CD4-positive, alpha-beta memory T cell (primary cell): ENCODE measurements around the gene TNPO3. TPM values are rescaled to one million over a fixed set of nuclear protein-coding genes. Genes with fewer than 3 reads are reported as not detected.

Source experiments
- CTCF ChIA-PET: fragments of 350-600 bp; sonication (Branson Sonifier 250); formaldehyde crosslinking; loops from one replicate; lab custom pipeline; 2021; ENCODE audit warnings: inconsistent platforms; ENCODE audit not compliant: partially characterized antibody; lab: Charles Lee
- POLR2A ChIA-PET: fragments of 350-600 bp; sonication (Branson Sonifier 250); formaldehyde crosslinking; loops from one replicate; lab custom pipeline; 2021; ENCODE audit not compliant: partially characterized antibody; lab: Charles Lee
- DNase-seq, 5 donors: peaks; one replicate each; pipeline versions ENCODE4 v3.0.0 to v3.0.0-alpha.2; 2020 to 2022; ENCODE audit warnings: mixed read lengths in 1 of 5
- H3K27ac ChIP-seq: one replicate; pipeline ENCODE4 v1.7.0; 2013; ENCODE audit warnings: low read depth, low read length
- H3K27me3 ChIP-seq: 2 replicates; pipeline ENCODE4 v1.7.0; 2013; ENCODE audit warnings: mild to moderate bottlenecking, low read length, moderate library complexity; ENCODE audit not compliant: insufficient read depth
- H3K36me3 ChIP-seq: 2 replicates; pipeline ENCODE4 v1.7.0; 2013; ENCODE audit warnings: mild to moderate bottlenecking, low read length, moderate library complexity; ENCODE audit not compliant: insufficient read depth
- H3K4me1 ChIP-seq: 2 replicates; pipeline ENCODE4 v1.7.0; 2013; ENCODE audit warnings: mild to moderate bottlenecking, low read length, moderate library complexity; ENCODE audit not compliant: insufficient read depth
- H3K4me3 ChIP-seq, 2 donors: one replicate each; pipeline ENCODE4 v1.7.0; 2013; ENCODE audit warnings: low read length in 2 of 2, mild to moderate bottlenecking in 1 of 2
- H3K9me3 ChIP-seq, 2 donors: one replicate each; pipeline ENCODE4 v1.7.0; 2013; ENCODE audit warnings: low read length in 2 of 2, control low read depth in 1 of 2; ENCODE audit not compliant: control insufficient read depth in 1 of 2
- H3K27ac Mint-ChIP-seq, 7 donors: one replicate each; pipeline ENCODE4 v1.8.0; 2020 to 2021; ENCODE audit warnings: mixed read lengths in 7 of 7, mild to moderate bottlenecking in 6 of 7, inconsistent platforms in 3 of 7, moderate library complexity in 3 of 7
- H3K27me3 Mint-ChIP-seq, 2 donors: one replicate each; pipeline ENCODE4 v1.8.0; 2020 to 2021; ENCODE audit warnings: mixed read lengths in 2 of 2
- H3K36me3 Mint-ChIP-seq, 2 donors: one replicate each; pipeline ENCODE4 v1.8.0; 2020 to 2021; ENCODE audit warnings: mixed read lengths in 2 of 2, inconsistent platforms in 1 of 2, mild to moderate bottlenecking in 1 of 2
- H3K4me1 Mint-ChIP-seq, 4 donors: one replicate each; pipeline ENCODE4 v1.8.0; 2020 to 2021; ENCODE audit warnings: mixed read lengths in 4 of 4, mild to moderate bottlenecking in 1 of 4
- H3K4me3 Mint-ChIP-seq, 8 donors: one replicate each; pipeline ENCODE4 v1.8.0; 2020 to 2021; ENCODE audit warnings: mixed read lengths in 8 of 8, mild to moderate bottlenecking in 7 of 8, moderate library complexity in 6 of 8, inconsistent platforms in 3 of 8
- H3K9me3 Mint-ChIP-seq, 8 donors: one replicate each; pipeline ENCODE4 v1.8.0; 2020 to 2021; ENCODE audit warnings: mixed read lengths in 8 of 8, mild to moderate bottlenecking in 5 of 8, inconsistent platforms in 3 of 8, moderate library complexity in 1 of 8
- intact Hi-C: fragments of 100-400 bp; cut with micrococcal nuclease; formaldehyde crosslinking; loops from one replicate; pipeline ENCODE4 v1.15.1; 2023
- polyA plus RNA-seq, 2 donors: library from polyadenylated mRNA; unstranded; fragments of 300-500 nt; fragmentation: Illumina TruSeq; gene quantifications; one replicate each; pipeline ENCODE4 v1.2.3, GENCODE V29; 2021
- total RNA-seq, 2 experiments: library from RNA; stranded (reverse); gene quantifications; one replicate each; pipeline ENCODE4 v1.2.3, GENCODE V29; 2021

The TNPO3 gene
- total and polyA plus RNA-seq, 4 experiments from 2014 or later, result 34.4 to 44.5 (median 41.4) TPM

- no peak overlapping the region for H3K27ac ChIP-seq
- intact Hi-C loops, result no loop called here
- H3K9me3 ChIP-seq, result no peaks in the 10 kb centered on the region
- no peak overlapping the region for H3K4me3 ChIP-seq
- H3K4me1 ChIP-seq, result no peaks in the 10 kb centered on the region
- POLR2A ChIA-PET, result no interaction called here
- no peaks in the 10 kb centered on the region for H3K36me3 ChIP-seq
- H3K36me3 Mint-ChIP-seq, result no peaks in the 10 kb centered on the region
- no peak for DNase-seq
- H3K9me3 Mint-ChIP-seq, result no peaks in the 10 kb centered on the region
- no peak overlapping the region for H3K4me3 Mint-ChIP-seq
- H3K4me1 Mint-ChIP-seq, result no peaks in the 10 kb centered on the region
- no peaks in the 10 kb centered on the region for H3K27me3 ChIP-seq
- H3K27ac Mint-ChIP-seq, result no peak overlapping the region
- peaks cover 3 to 4% of the 10 kb centered on the region in 2 donors for H3K27me3 Mint-ChIP-seq
- CTCF ChIA-PET, result interaction anchor here (1.9 kb wide), 1 partner anchor 9 kb away, joined by 11 read pairs; no protein-coding TSS in a partner anchor
Observed at GRCh38 chr7:129083525-129083924, 28.6 kb upstream of the TNPO3 start.

GRCh38 chr7:129078455-129078854, 23.5 kb upstream of the TNPO3 start:
- H3K27me3 Mint-ChIP-seq, result peaks cover 4 to 6% of the 10 kb centered on the region in 2 donors
- POLR2A ChIA-PET, result no interaction called here
- no peaks in the 10 kb centered on the region for H3K27me3 ChIP-seq
- H3K4me3 Mint-ChIP-seq, result no peak overlapping the region
- H3K36me3 ChIP-seq, result no peaks in the 10 kb centered on the region
- no peaks in the 10 kb centered on the region for H3K36me3 Mint-ChIP-seq
- no peak overlapping the region for H3K4me3 ChIP-seq
- no peak overlapping the region for H3K27ac Mint-ChIP-seq
- H3K27ac ChIP-seq, result no peak overlapping the region
- CTCF ChIA-PET, result interaction anchor here (2.0 kb wide), 1 partner anchor 12 kb away, joined by 13 read pairs; no protein-coding TSS in a partner anchor
- H3K9me3 Mint-ChIP-seq, result peaks cover 0 to 2% (median 0%) of the 10 kb centered on the region in 8 donors
- no peaks in the 10 kb centered on the region for H3K4me1 Mint-ChIP-seq
- intact Hi-C loops, result no loop called here
- DNase-seq, result no peak
- no peaks in the 10 kb centered on the region for H3K4me1 ChIP-seq
- no peaks in the 10 kb centered on the region for H3K9me3 ChIP-seq

- Mint-ChIP-seq H3K27me3 (peaks cover 6 to 10% of the 10 kb centered on the region in 2 donors), H3K4me3 (no peak overlapping the region), H3K4me1 (peaks cover 0 to 3% (median 0%) of the 10 kb centered on the region in 4 donors), H3K27ac (no peak overlapping the region), H3K9me3 (peaks cover 0 to 2% (median 0%) of the 10 kb centered on the region in 8 donors), H3K36me3 (no peaks in the 10 kb centered on the region)
- Histone ChIP-seq H3K27ac (no peak overlapping the region), H3K4me3 (no peak overlapping the region), H3K27me3 (no peaks in the 10 kb centered on the region), H3K36me3 (no peaks in the 10 kb centered on the region), H3K9me3 (no peaks in the 10 kb centered on the region), H3K4me1 (no peaks in the 10 kb centered on the region)
- ChIA-PET POLR2A (no interaction called here), CTCF (no interaction called here)
- intact Hi-C loops, result no loop called here
- DNase-seq, result no peak
Observed at GRCh38 chr7:129076886-129077285, 22.0 kb upstream of the TNPO3 start.

GRCh38 chr7:129074994-129075393, 20.1 kb upstream of the TNPO3 start:
- Histone ChIP-seq H3K36me3 (no peaks in the 10 kb centered on the region), H3K27ac (no peak overlapping the region), H3K4me3 (no peak overlapping the region), H3K27me3 (no peaks in the 10 kb centered on the region), H3K4me1 (no peaks in the 10 kb centered on the region), H3K9me3 (no peaks in the 10 kb centered on the region)
- no peak for DNase-seq
- Mint-ChIP-seq H3K27ac (no peak overlapping the region), H3K27me3 (peaks cover 6 to 10% of the 10 kb centered on the region in 2 donors), H3K36me3 (no peaks in the 10 kb centered on the region), H3K4me1 (peaks cover 0 to 3% (median 0%) of the 10 kb centered on the region in 4 donors), H3K9me3 (peaks cover 0 to 2% (median 0%) of the 10 kb centered on the region in 8 donors), H3K4me3 (no peak overlapping the region)
- intact Hi-C loops, result no loop called here
- ChIA-PET CTCF (no interaction called here), POLR2A (interaction anchor here (1.0 kb wide), 1 partner anchor 21 kb away, joined by 3 read pairs; no protein-coding TSS in a partner anchor)

- Mint-ChIP-seq H3K4me1 (peaks cover 0 to 3% (median 0%) of the 10 kb centered on the region in 4 donors), H3K27me3 (peaks cover 6 to 14% of the 10 kb centered on the region in 2 donors), H3K36me3 (no peaks in the 10 kb centered on the region), H3K4me3 (no peak overlapping the region), H3K27ac (no peak overlapping the region), H3K9me3 (peaks cover 0 to 2% (median 0%) of the 10 kb centered on the region in 8 donors)
- no peaks in the 10 kb centered on the region for H3K36me3 ChIP-seq
- ChIA-PET POLR2A (interaction anchor here (1.0 kb wide), 1 partner anchor 21 kb away, joined by 3 read pairs; no protein-coding TSS in a partner anchor), CTCF (interaction anchor here (1.7 kb wide), 1 partner anchor 17 kb away, joined by 6 read pairs; no protein-coding TSS in a partner anchor)
- H3K27ac ChIP-seq, result no peak overlapping the region
- no peaks in the 10 kb centered on the region for H3K9me3 ChIP-seq
- H3K4me3 ChIP-seq, result no peak overlapping the region
- intact Hi-C loops, result no loop called here
- no peak for DNase-seq
- H3K27me3 ChIP-seq, result no peaks in the 10 kb centered on the region
- H3K4me1 ChIP-seq, result no peaks in the 10 kb centered on the region
Observed at GRCh38 chr7:129074361-129074871, 19.5 kb upstream of the TNPO3 start.

- Mint-ChIP-seq H3K27ac (no peak overlapping the region), H3K27me3 (peaks cover 7 to 16% of the 10 kb centered on the region in 2 donors), H3K36me3 (no peaks in the 10 kb centered on the region), H3K9me3 (peaks cover 0 to 2% (median 0%) of the 10 kb centered on the region in 8 donors), H3K4me3 (no peak overlapping the region), H3K4me1 (peaks cover 0 to 3% (median 0%) of the 10 kb centered on the region in 4 donors)
- no peak for DNase-seq
- H3K4me1 ChIP-seq, result no peaks in the 10 kb centered on the region
- no peaks in the 10 kb centered on the region for H3K36me3 ChIP-seq
- intact Hi-C loops, result no loop called here
- H3K4me3 ChIP-seq, result no peak overlapping the region
- no peak overlapping the region for H3K27ac ChIP-seq
- no peaks in the 10 kb centered on the region for H3K27me3 ChIP-seq
- no peaks in the 10 kb centered on the region for H3K9me3 ChIP-seq
- CTCF ChIA-PET, result interaction anchor here (0.5 to 1.7 kb wide), 3 partner anchors 12 to 305 kb away, joined by 3 to 6 read pairs (median 3); no protein-coding TSS in a partner anchor
- POLR2A ChIA-PET, result interaction anchor here (1.0 kb wide), 1 partner anchor 22 kb away, joined by 3 read pairs; no protein-coding TSS in a partner anchor
Observed at GRCh38 chr7:129073738-129074137, 18.8 kb upstream of the TNPO3 start.

- Histone ChIP-seq H3K36me3 (no peaks in the 10 kb centered on the region), H3K4me1 (no peaks in the 10 kb centered on the region), H3K27me3 (no peaks in the 10 kb centered on the region), H3K9me3 (no peaks in the 10 kb centered on the region), H3K4me3 (no peak overlapping the region), H3K27ac (no peak overlapping the region)
- Mint-ChIP-seq H3K4me3 (no peak overlapping the region), H3K27ac (no peak overlapping the region), H3K36me3 (no peaks in the 10 kb centered on the region), H3K9me3 (peaks cover 0 to 2% (median 0%) of the 10 kb centered on the region in 8 donors), H3K4me1 (peaks cover 0 to 3% (median 0%) of the 10 kb centered on the region in 4 donors), H3K27me3 (peaks cover 6 to 16% of the 10 kb centered on the region in 2 donors)
- ChIA-PET CTCF (interaction anchor here (0.5 to 1.7 kb wide), 3 partner anchors 12 to 306 kb away, joined by 3 to 6 read pairs (median 3); no protein-coding TSS in a partner anchor), POLR2A (no interaction called here)
- intact Hi-C loops, result no loop called here
- DNase-seq, result no peak
Observed at GRCh38 chr7:129073204-129073603, 18.3 kb upstream of the TNPO3 start.
